ENCODE results near the gene CALHM1. TPM values are rescaled to one million over a fixed set of nuclear protein-coding genes. Genes with fewer than 3 reads are reported as not detected.

CALHM1 gene
- total and polyA plus RNA-seq, 2 experiments from 2014 or later: 0.11 TPM; not detected in 1

GRCh38 chr10:103475437-103475836 lies 16.7 kb upstream of the CALHM1 start:
- ATAC-seq: peak; percentile 6; the same call in 2 of the 3 replicates
- H3K36me3 Mint-ChIP-seq (ENCODE audit: low read depth): no peaks in the 10 kb centered on the region

DNA sequence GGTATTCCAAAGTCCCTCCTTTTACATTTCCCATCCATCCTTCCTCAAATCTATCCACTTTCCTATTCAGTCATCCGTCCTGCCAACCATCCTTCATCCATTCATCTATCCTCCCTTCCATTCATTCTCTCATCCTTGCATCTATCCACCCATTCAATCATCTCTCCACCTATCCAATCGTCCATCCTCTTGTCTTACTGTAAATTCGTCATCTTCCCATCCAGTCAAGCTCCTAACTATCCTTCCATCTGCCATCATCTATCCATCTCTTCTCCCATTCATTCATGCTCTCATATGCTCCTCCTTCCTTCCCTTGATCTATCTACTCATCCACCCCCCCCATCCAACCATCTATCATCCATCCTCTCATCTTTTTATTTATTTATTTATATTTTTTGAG lies 15.4 kb upstream of the CALHM1 start:
- H3K4me1 ChIP-seq (ENCODE audit: insufficient read depth): no peaks in the 10 kb centered on the region
- H3K27ac ChIP-seq (ENCODE audit: low read depth): no peak overlapping the region
- peaks cover 17% of the 10 kb centered on the region for H3K27me3 Mint-ChIP-seq (ENCODE audit: insufficient read depth, low read depth, poor library complexity)
- no peak overlapping the region for H3K4me3 ChIP-seq
- H3K36me3 Mint-ChIP-seq (ENCODE audit: low read depth): no peaks in the 10 kb centered on the region
- no peak overlapping the region for H3K27ac Mint-ChIP-seq
- DNase-seq (ENCODE audit: low spot score): no peak
- H3K4me1 Mint-ChIP-seq: peaks cover 34% of the 10 kb centered on the region
- no peaks in the 10 kb centered on the region for H3K9me2 ChIP-seq (ENCODE audit: insufficient read depth)
- ATAC-seq: no peak
- no peak overlapping the region for H2AFZ ChIP-seq
- H3K9me3 Mint-ChIP-seq: no peaks in the 10 kb centered on the region
- H3K4me3 Mint-ChIP-seq: no peak overlapping the region
- no peaks in the 10 kb centered on the region for H4K20me1 ChIP-seq (replicated peaks; ENCODE audit: insufficient read depth)
- H3K36me3 ChIP-seq (ENCODE audit: insufficient read depth): no peaks in the 10 kb centered on the region
- H3K4me2 ChIP-seq: no peak overlapping the region
- H3K27me3 ChIP-seq (ENCODE audit: insufficient read depth): no peaks in the 10 kb centered on the region
- no peaks in the 10 kb centered on the region for H3K79me2 ChIP-seq (replicated peaks; ENCODE audit: insufficient read depth)
- H3F3A ChIP-seq (replicated peaks; ENCODE audit: low read depth): no peaks in the 10 kb centered on the region
- TF ChIP-seq, protein P1, sequence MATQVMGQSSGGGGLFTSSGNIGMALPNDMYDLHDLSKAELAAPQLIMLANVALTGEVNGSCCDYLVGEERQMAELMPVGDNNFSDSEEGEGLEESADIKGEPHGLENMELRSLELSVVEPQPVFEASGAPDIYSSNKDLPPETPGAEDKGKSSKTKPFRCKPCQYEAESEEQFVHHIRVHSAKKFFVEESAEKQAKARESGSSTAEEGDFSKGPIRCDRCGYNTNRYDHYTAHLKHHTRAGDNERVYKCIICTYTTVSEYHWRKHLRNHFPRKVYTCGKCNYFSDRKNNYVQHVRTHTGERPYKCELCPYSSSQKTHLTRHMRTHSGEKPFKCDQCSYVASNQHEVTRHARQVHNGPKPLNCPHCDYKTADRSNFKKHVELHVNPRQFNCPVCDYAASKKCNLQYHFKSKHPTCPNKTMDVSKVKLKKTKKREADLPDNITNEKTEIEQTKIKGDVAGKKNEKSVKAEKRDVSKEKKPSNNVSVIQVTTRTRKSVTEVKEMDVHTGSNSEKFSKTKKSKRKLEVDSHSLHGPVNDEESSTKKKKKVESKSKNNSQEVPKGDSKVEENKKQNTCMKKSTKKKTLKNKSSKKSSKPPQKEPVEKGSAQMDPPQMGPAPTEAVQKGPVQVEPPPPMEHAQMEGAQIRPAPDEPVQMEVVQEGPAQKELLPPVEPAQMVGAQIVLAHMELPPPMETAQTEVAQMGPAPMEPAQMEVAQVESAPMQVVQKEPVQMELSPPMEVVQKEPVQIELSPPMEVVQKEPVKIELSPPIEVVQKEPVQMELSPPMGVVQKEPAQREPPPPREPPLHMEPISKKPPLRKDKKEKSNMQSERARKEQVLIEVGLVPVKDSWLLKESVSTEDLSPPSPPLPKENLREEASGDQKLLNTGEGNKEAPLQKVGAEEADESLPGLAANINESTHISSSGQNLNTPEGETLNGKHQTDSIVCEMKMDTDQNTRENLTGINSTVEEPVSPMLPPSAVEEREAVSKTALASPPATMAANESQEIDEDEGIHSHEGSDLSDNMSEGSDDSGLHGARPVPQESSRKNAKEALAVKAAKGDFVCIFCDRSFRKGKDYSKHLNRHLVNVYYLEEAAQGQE (IDR thresholded peaks at IDR 0.05; ENCODE audit: unreplicated experiment): no peak
- TF ChIP-seq EZH2 (IDR thresholded peaks at IDR 0.05; ENCODE audit: low read depth, unreplicated experiment) (no peak), ZNF114 (CRISPR knock-in tag; IDR thresholded peaks at IDR 0.05) (no peak), CTCF (conservative IDR thresholded peaks at IDR 0.05; ENCODE audit: low read depth in 2 of 2) (no peak), CREB1 (CRISPR knock-in tag; IDR thresholded peaks at IDR 0.05; ENCODE audit: low read depth) (no peak)
- TF ChIP-seq, protein P2, sequence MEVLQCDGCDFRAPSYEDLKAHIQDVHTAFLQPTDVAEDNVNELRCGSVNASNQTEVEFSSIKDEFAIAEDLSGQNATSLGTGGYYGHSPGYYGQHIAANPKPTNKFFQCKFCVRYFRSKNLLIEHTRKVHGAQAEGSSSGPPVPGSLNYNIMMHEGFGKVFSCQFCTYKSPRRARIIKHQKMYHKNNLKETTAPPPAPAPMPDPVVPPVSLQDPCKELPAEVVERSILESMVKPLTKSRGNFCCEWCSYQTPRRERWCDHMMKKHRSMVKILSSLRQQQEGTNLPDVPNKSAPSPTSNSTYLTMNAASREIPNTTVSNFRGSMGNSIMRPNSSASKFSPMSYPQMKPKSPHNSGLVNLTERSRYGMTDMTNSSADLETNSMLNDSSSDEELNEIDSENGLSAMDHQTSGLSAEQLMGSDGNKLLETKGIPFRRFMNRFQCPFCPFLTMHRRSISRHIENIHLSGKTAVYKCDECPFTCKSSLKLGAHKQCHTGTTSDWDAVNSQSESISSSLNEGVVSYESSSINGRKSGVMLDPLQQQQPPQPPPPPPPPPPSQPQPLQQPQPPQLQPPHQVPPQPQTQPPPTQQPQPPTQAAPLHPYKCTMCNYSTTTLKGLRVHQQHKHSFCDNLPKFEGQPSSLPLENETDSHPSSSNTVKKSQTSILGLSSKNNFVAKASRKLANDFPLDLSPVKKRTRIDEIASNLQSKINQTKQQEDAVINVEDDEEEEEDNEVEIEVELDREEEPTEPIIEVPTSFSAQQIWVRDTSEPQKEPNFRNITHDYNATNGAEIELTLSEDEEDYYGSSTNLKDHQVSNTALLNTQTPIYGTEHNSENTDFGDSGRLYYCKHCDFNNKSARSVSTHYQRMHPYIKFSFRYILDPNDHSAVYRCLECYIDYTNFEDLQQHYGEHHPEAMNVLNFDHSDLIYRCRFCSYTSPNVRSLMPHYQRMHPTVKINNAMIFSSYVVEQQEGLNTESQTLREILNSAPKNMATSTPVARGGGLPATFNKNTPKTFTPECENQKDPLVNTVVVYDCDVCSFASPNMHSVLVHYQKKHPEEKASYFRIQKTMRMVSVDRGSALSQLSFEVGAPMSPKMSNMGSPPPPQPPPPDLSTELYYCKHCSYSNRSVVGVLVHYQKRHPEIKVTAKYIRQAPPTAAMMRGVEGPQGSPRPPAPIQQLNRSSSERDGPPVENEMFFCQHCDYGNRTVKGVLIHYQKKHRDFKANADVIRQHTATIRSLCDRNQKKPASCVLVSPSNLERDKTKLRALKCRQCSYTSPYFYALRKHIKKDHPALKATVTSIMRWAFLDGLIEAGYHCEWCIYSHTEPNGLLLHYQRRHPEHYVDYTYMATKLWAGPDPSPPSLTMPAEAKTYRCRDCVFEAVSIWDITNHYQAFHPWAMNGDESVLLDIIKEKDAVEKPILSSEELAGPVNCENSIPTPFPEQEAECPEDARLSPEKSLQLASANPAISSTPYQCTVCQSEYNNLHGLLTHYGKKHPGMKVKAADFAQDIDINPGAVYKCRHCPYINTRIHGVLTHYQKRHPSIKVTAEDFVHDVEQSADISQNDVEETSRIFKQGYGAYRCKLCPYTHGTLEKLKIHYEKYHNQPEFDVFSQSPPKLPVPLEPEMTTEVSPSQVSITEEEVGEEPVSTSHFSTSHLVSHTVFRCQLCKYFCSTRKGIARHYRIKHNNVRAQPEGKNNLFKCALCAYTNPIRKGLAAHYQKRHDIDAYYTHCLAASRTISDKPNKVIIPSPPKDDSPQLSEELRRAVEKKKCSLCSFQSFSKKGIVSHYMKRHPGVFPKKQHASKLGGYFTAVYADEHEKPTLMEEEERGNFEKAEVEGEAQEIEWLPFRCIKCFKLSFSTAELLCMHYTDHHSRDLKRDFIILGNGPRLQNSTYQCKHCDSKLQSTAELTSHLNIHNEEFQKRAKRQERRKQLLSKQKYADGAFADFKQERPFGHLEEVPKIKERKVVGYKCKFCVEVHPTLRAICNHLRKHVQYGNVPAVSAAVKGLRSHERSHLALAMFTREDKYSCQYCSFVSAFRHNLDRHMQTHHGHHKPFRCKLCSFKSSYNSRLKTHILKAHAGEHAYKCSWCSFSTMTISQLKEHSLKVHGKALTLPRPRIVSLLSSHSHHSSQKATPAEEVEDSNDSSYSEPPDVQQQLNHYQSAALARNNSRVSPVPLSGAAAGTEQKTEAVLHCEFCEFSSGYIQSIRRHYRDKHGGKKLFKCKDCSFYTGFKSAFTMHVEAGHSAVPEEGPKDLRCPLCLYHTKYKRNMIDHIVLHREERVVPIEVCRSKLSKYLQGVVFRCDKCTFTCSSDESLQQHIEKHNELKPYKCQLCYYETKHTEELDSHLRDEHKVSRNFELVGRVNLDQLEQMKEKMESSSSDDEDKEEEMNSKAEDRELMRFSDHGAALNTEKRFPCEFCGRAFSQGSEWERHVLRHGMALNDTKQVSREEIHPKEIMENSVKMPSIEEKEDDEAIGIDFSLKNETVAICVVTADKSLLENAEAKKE (CRISPR knock-in tag; IDR thresholded peaks at IDR 0.05): no peak
- TF ChIP-seq, protein P3, sequence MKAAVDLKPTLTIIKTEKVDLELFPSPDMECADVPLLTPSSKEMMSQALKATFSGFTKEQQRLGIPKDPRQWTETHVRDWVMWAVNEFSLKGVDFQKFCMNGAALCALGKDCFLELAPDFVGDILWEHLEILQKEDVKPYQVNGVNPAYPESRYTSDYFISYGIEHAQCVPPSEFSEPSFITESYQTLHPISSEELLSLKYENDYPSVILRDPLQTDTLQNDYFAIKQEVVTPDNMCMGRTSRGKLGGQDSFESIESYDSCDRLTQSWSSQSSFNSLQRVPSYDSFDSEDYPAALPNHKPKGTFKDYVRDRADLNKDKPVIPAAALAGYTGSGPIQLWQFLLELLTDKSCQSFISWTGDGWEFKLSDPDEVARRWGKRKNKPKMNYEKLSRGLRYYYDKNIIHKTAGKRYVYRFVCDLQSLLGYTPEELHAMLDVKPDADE (IDR thresholded peaks at IDR 0.05): no peak

More at GRCh38 chr10:103475437-103475836, 16.7 kb upstream of the CALHM1 start:
- Mint-ChIP-seq H3K27ac (no peak overlapping the region), H3K27me3 (ENCODE audit: insufficient read depth, low read depth, poor library complexity) (peaks cover 19% of the 10 kb centered on the region), H3K9me3 (no peaks in the 10 kb centered on the region), H3K4me3 (no peak overlapping the region), H3K4me1 (peaks cover 32% of the 10 kb centered on the region)
- Histone ChIP-seq H3K36me3 (ENCODE audit: insufficient read depth) (no peaks in the 10 kb centered on the region), H3K79me2 (replicated peaks; ENCODE audit: insufficient read depth) (no peaks in the 10 kb centered on the region), H3K4me2 (no peak overlapping the region), H2AFZ (0 out of 2 replicates have a peak overlapping the region, but pooled peaks have one; percentile 43), H3K27ac (ENCODE audit: low read depth) (no peak overlapping the region), H3K27me3 (ENCODE audit: insufficient read depth) (no peaks in the 10 kb centered on the region), H4K20me1 (replicated peaks; ENCODE audit: insufficient read depth) (no peaks in the 10 kb centered on the region), H3K9me2 (ENCODE audit: insufficient read depth) (no peaks in the 10 kb centered on the region), H3K4me3 (no peak overlapping the region), H3F3A (replicated peaks; ENCODE audit: low read depth) (no peaks in the 10 kb centered on the region), H3K4me1 (ENCODE audit: insufficient read depth) (no peaks in the 10 kb centered on the region)
- no peak for DNase-seq (ENCODE audit: low spot score)
- no peak for TF ChIP-seq NANOG (IDR thresholded peaks at IDR 0.05; ENCODE audit: borderline replicate concordance)
- no peak for TF ChIP-seq STAT1 (IDR thresholded peaks at IDR 0.05; ENCODE audit: unreplicated experiment)
- no peak for TF ChIP-seq EZH2 (IDR thresholded peaks at IDR 0.05; ENCODE audit: low read depth, unreplicated experiment)
- no peak for TF ChIP-seq POLR2AphosphoS5 (IDR thresholded peaks at IDR 0.05; ENCODE audit: low read depth)
- TF ChIP-seq CREB1 (CRISPR knock-in tag; IDR thresholded peaks at IDR 0.05; ENCODE audit: low read depth): no peak
- TF ChIP-seq EZH2phosphoT487 (IDR thresholded peaks at IDR 0.05; ENCODE audit: unreplicated experiment): no peak
